ENCODE data around the gene FAM234B.

The FAM234B gene

GRCh38 chr12:13044002-13044905 lies at the start of gene FAM234B:
FAM234B (plus strand) TSS chr12:13044381; CDS start chr12:13044404, 23 bp downstream.
- H3K9ac ChIP-seq (ENCODE audit: low read length) = peak within 1 kb of the TSS; percentile 91
- no peaks in the 10 kb centered on the region for H3K27me3 ChIP-seq (replicated peaks; ENCODE audit: control insufficient read depth, insufficient read depth, low read length)
- no peaks in the 10 kb centered on the region for H3K36me3 ChIP-seq (ENCODE audit: control insufficient read depth, insufficient read depth, low read length, severe bottlenecking)
- H3K9me3 ChIP-seq (ENCODE audit: control insufficient read depth, low read length) = no peaks in the 10 kb centered on the region
- H3K4me1 ChIP-seq (ENCODE audit: control insufficient read depth, insufficient read depth, low read length) = peaks cover 22% of the 10 kb centered on the region
- DNase-seq (ENCODE audit: low read depth) = peak; percentile 85
- peak within 1 kb of the TSS; percentile 96 for H3K4me3 ChIP-seq (ENCODE audit: low read length)

GRCh38 chr12:12995088-12995487 lies 49.1 kb upstream of the FAM234B start:
- H3K36me3 ChIP-seq (ENCODE audit: control insufficient read depth, insufficient read depth, low read length, severe bottlenecking) = no peaks in the 10 kb centered on the region
- H3K27me3 ChIP-seq (replicated peaks; ENCODE audit: control insufficient read depth, insufficient read depth, low read length) = no peaks in the 10 kb centered on the region
- peaks cover 43% of the 10 kb centered on the region for H3K4me1 ChIP-seq (ENCODE audit: control insufficient read depth, insufficient read depth, low read length)
- no peaks in the 10 kb centered on the region for H3K9me3 ChIP-seq (ENCODE audit: control insufficient read depth, low read length)
- no peak for DNase-seq (ENCODE audit: low read depth)
- no peak overlapping the region for H3K4me3 ChIP-seq (ENCODE audit: low read length)
- no peak overlapping the region for H3K9ac ChIP-seq (ENCODE audit: low read length)

DNA sequence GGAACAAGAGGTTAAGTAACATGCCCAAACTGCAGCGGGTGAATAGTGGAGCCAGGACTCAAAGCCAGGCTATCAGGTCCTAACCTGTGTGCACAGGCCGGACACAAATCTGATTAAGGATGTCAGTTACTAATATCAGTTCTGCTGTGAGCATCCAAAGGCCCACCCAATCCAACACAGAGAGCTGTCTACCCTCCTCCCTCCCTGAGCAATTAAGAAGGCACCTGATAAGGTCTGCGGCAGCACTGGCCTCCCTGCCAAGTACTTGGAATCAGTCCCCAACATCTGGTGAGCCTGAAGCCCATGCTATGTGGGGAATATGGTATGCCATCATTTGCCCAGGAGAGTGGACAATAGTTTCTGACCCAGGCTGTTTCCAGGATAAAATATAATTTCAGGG lies 48.0 kb upstream of the FAM234B start:
- Histone ChIP-seq H3K4me3 (ENCODE audit: low read length) (no peak overlapping the region), H3K4me1 (ENCODE audit: control insufficient read depth, insufficient read depth, low read length) (peaks cover 43% of the 10 kb centered on the region), H3K36me3 (ENCODE audit: control insufficient read depth, insufficient read depth, low read length, severe bottlenecking) (no peaks in the 10 kb centered on the region), H3K9ac (ENCODE audit: low read length) (no peak overlapping the region), H3K27me3 (replicated peaks; ENCODE audit: control insufficient read depth, insufficient read depth, low read length) (no peaks in the 10 kb centered on the region), H3K9me3 (ENCODE audit: control insufficient read depth, low read length) (no peaks in the 10 kb centered on the region)
- no peak for DNase-seq (ENCODE audit: low read depth)

DNA sequence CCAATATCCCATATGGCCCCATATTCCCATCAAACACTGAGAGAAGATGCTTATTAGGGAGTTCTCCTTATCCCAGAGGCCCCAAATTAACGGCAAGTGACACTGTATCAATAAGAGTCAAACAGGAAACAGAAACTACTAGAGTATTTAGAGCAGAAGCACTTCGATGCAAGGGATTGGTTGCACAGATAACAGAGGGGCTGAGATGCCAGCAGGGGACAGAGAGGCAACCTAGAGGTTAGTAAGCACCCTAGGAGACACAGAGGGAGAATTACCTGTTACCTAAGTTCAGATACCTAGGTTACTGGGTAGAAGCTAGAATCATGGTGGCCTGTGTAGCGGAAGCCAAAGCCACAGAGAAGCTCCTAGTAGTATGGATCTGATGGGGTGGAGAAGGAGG lies 47.0 kb upstream of the FAM234B start:
- Histone ChIP-seq H3K9me3 (ENCODE audit: control insufficient read depth, low read length) (no peaks in the 10 kb centered on the region), H3K9ac (ENCODE audit: low read length) (no peak overlapping the region), H3K27me3 (replicated peaks; ENCODE audit: control insufficient read depth, insufficient read depth, low read length) (no peaks in the 10 kb centered on the region), H3K4me3 (ENCODE audit: low read length) (peak overlapping the region; percentile 99), H3K4me1 (ENCODE audit: control insufficient read depth, insufficient read depth, low read length) (peaks cover 43% of the 10 kb centered on the region), H3K36me3 (ENCODE audit: control insufficient read depth, insufficient read depth, low read length, severe bottlenecking) (no peaks in the 10 kb centered on the region)
- DNase-seq (ENCODE audit: low read depth) = no peak

- H3K27me3 ChIP-seq (replicated peaks; ENCODE audit: control insufficient read depth, insufficient read depth, low read length) = no peaks in the 10 kb centered on the region
- no peak for DNase-seq (ENCODE audit: low read depth)
These were observed 46.4 kb upstream of the FAM234B start for GRCh38 chr12:12997734-12998133.

GRCh38 chr12:12998248-12998647 lies 45.9 kb upstream of the FAM234B start:
- no peak for DNase-seq (ENCODE audit: low read depth)
- H3K4me3 ChIP-seq (ENCODE audit: low read length) = peak overlapping the region; percentile 99
- H3K4me1 ChIP-seq (ENCODE audit: control insufficient read depth, insufficient read depth, low read length) = peaks cover 45% of the 10 kb centered on the region
- H3K9me3 ChIP-seq (ENCODE audit: control insufficient read depth, low read length) = no peaks in the 10 kb centered on the region
- H3K36me3 ChIP-seq (ENCODE audit: control insufficient read depth, insufficient read depth, low read length, severe bottlenecking) = no peaks in the 10 kb centered on the region
- no peaks in the 10 kb centered on the region for H3K27me3 ChIP-seq (replicated peaks; ENCODE audit: control insufficient read depth, insufficient read depth, low read length)
- H3K9ac ChIP-seq (ENCODE audit: low read length) = peak overlapping the region; percentile 98

More at GRCh38 chr12:12997734-12998133, 46.4 kb upstream of the FAM234B start:
- H3K36me3 ChIP-seq (ENCODE audit: control insufficient read depth, insufficient read depth, low read length, severe bottlenecking) = no peaks in the 10 kb centered on the region
- H3K4me1 ChIP-seq (ENCODE audit: control insufficient read depth, insufficient read depth, low read length) = peaks cover 43% of the 10 kb centered on the region
- H3K9ac ChIP-seq (ENCODE audit: low read length) = no peak overlapping the region
- peak overlapping the region; percentile 99 for H3K4me3 ChIP-seq (ENCODE audit: low read length)
- H3K9me3 ChIP-seq (ENCODE audit: control insufficient read depth, low read length) = no peaks in the 10 kb centered on the region

- Histone ChIP-seq H3K4me1 (ENCODE audit: control insufficient read depth, insufficient read depth, low read length) (peaks cover 45% of the 10 kb centered on the region), H3K27me3 (replicated peaks; ENCODE audit: control insufficient read depth, insufficient read depth, low read length) (no peaks in the 10 kb centered on the region), H3K9ac (ENCODE audit: low read length) (peak overlapping the region; percentile 98), H3K9me3 (ENCODE audit: control insufficient read depth, low read length) (no peaks in the 10 kb centered on the region), H3K36me3 (ENCODE audit: control insufficient read depth, insufficient read depth, low read length, severe bottlenecking) (no peaks in the 10 kb centered on the region), H3K4me3 (ENCODE audit: low read length) (peak overlapping the region; percentile 99)
- peak; percentile 37 for DNase-seq (ENCODE audit: low read depth)
These were observed 44.8 kb upstream of the FAM234B start for GRCh38 chr12:12999271-12999958.

DNA sequence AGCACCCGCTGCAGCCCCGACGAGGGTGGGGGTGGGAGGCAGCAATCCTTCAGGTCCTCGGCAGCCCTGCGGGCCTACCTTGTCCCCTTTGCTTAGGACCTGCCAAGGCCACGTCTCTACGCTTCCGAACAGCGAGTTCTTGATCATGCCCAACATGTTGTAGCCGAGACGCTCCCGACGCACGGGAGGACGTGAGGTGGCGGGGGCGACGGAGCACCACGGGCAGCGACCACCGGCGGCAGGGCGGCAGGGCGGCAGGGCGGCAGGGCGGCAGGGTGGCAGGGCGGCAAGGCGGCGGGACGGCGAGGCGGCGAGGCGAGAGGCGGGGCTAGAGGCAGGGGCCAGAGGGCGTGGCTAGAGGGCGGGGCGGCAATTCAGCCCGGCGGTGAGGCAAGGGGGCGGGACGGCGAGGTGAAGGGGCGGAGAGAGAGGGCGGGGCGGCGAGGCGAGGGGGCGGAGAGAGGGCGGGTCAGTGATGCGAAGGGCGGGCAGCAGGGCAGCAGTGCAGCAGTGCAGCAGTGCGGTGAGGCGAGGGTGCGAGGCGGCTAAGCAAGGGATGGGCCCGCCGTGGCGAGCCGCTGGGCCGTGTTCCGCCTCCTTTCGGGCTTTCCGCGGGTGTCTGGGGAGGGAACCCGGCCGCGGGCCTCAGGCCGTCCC lies 44.1 kb upstream of the FAM234B start, which contains the start of gene HEBP1:
TSS of gene HEBP1 (minus strand) at position 307 of the 657 bp plus-strand sequence. CDS start at position 156, 151 bp downstream.
- peak within 1 kb of the TSS; percentile 98 for H3K9ac ChIP-seq (ENCODE audit: low read length)
- H3K4me3 ChIP-seq (ENCODE audit: low read length) = peak within 1 kb of the TSS; percentile 99
- peaks cover 51% of the 10 kb centered on the region for H3K4me1 ChIP-seq (ENCODE audit: control insufficient read depth, insufficient read depth, low read length)
- H3K9me3 ChIP-seq (ENCODE audit: control insufficient read depth, low read length) = no peaks in the 10 kb centered on the region
- no peaks in the 10 kb centered on the region for H3K27me3 ChIP-seq (replicated peaks; ENCODE audit: control insufficient read depth, insufficient read depth, low read length)
- peak; percentile 98 for DNase-seq (ENCODE audit: low read depth)
- no peaks in the 10 kb centered on the region for H3K36me3 ChIP-seq (ENCODE audit: control insufficient read depth, insufficient read depth, low read length, severe bottlenecking)

DNA sequence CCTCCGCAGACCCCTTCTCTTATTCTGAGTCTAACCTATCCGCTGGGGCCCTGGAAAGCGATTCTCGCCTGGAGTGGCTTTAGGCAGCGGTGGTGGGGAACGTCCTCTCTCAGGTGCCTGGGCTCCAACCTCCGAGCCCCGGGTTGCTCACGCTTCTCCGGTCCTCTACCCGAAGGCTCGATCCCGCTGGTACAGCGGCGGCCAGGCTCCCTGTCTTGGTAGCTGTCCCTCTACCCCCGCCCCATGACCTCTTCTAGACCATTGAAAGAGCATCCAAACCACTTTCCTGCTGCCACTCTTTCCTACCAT lies 43.6 kb upstream of the FAM234B start:
- H3K4me1 ChIP-seq (ENCODE audit: control insufficient read depth, insufficient read depth, low read length) = peaks cover 51% of the 10 kb centered on the region
- H3K27me3 ChIP-seq (replicated peaks; ENCODE audit: control insufficient read depth, insufficient read depth, low read length) = no peaks in the 10 kb centered on the region
- no peaks in the 10 kb centered on the region for H3K36me3 ChIP-seq (ENCODE audit: control insufficient read depth, insufficient read depth, low read length, severe bottlenecking)
- peak; percentile 59 for DNase-seq (ENCODE audit: low read depth)
- H3K9ac ChIP-seq (ENCODE audit: low read length) = peak overlapping the region; percentile 92
- no peaks in the 10 kb centered on the region for H3K9me3 ChIP-seq (ENCODE audit: control insufficient read depth, low read length)
- H3K4me3 ChIP-seq (ENCODE audit: low read length) = peak overlapping the region; percentile 80

GRCh38 chr12:13000925-13001774 lies 43.0 kb upstream of the FAM234B start:
- H3K9me3 ChIP-seq (ENCODE audit: control insufficient read depth, low read length) = no peaks in the 10 kb centered on the region
- no peaks in the 10 kb centered on the region for H3K27me3 ChIP-seq (replicated peaks; ENCODE audit: control insufficient read depth, insufficient read depth, low read length)
- H3K36me3 ChIP-seq (ENCODE audit: control insufficient read depth, insufficient read depth, low read length, severe bottlenecking) = no peaks in the 10 kb centered on the region
- H3K4me1 ChIP-seq (ENCODE audit: control insufficient read depth, insufficient read depth, low read length) = peaks cover 51% of the 10 kb centered on the region
- H3K9ac ChIP-seq (ENCODE audit: low read length) = peak overlapping the region; percentile 92
- DNase-seq (ENCODE audit: low read depth) = peak; percentile 80
- peak overlapping the region; percentile 80 for H3K4me3 ChIP-seq (ENCODE audit: low read length)
